Prostate gland (tissue), 2 donors: Measurements from ENCODE around the gene STIM1. TPM values are rescaled to one million over a fixed set of nuclear protein-coding genes. Genes with fewer than 3 reads are reported as not detected.

Experiments used
- DNase-seq: peaks from one replicate; pipeline ENCODE4 v3.0.0-alpha.2; 2019; ENCODE audit warnings: low spot score
- H3K27ac ChIP-seq, 2 donors: fragments of 200-600 bp; sonication (generic); 2 replicates each; pipeline ENCODE4 v1.5.1; 2017 to 2019
- H3K27me3 ChIP-seq: fragments of 200-600 bp; sonication (generic); replicated peaks from 2 replicates; pipeline ENCODE4 v1.5.1; 2019; ENCODE audit not compliant: insufficient read depth
- H3K36me3 ChIP-seq, 2 donors: fragments of 200-600 bp; sonication (generic); 1 replicate in 1 of 2; 2 replicates in 1 of 2; pipeline versions ENCODE4 v1.5.1 to v1.8.1; 2017 to 2019
- H3K4me1 ChIP-seq: fragments of 200-600 bp; sonication (generic); replicated peaks from 2 replicates; pipeline ENCODE4 v1.5.1; 2019
- H3K4me3 ChIP-seq, 2 donors: fragments of 200-600 bp; sonication (generic); 2 replicates each; pipeline ENCODE4 v1.5.1; 2017 to 2019
- H3K9me3 ChIP-seq: fragments of 200-600 bp; sonication (generic); 2 replicates; pipeline ENCODE4 v1.5.1; 2017
- POLR2A ChIP-seq: fragments of 450-650 bp; IDR thresholded peaks from one replicate; pipeline ENCODE4 v1.6.1; 2016; ENCODE audit warnings: antibody characterized with exemption, mild to moderate bottlenecking
- POLR2AphosphoS5 ChIP-seq: sonication (generic); formaldehyde crosslinking; IDR thresholded peaks from one replicate; pipeline ENCODE4 v1.6.1; 2017; ENCODE audit warnings: antibody characterized with exemption
- WGBS: methylation state at CpG from one replicate; pipeline ENCODE4 v1.1.5; 2018; 5-methylcytosine and 5-hydroxymethylcytosine counted together
- intact Hi-C: fragments of 100-400 bp; cut with DNase I; formaldehyde crosslinking; loops from one replicate; pipeline ENCODE4 v1.14.2; 2022
- total RNA-seq, 2 donors: library from RNA; depleted of rRNA; stranded (reverse); fragments of >200 nt; gene quantifications; one replicate each; pipeline ENCODE4 v1.1.0, GENCODE V29; 2016
- TF ChIP-seq, protein P1 (sequence below), 4 experiments: fragments of 200-600 bp in 2 of 4; fragments of 450-650 bp in 2 of 4; sonication (generic) in 2 of 4; IDR thresholded peaks; 1 replicate in 3 of 4; 2 replicates in 1 of 4; pipeline ENCODE4 v1.5.1; 2016 to 2019; ENCODE audit warnings: antibody characterized with exemption in 4 of 4, mild to moderate bottlenecking in 2 of 4, moderate library complexity in 2 of 4

Gene STIM1
- total RNA-seq, 2 donors from 2014 or later: 34.1 to 65.0 TPM

DNA sequence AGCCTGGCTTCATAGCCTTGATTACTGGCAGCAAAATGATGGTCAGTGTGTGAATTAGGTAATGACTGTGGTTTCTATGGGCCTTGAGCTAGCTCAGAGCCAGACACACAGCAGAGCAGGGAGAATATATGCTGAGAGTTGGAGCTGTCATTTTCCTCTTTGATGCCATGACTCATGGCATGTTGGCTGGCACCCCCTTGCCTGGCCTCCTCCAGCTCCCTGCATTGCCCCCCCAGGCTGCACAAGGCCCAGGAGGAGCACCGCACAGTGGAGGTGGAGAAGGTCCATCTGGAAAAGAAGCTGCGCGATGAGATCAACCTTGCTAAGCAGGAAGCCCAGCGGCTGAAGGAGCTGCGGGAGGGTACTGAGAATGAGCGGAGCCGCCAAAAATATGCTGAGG lies 218.8 kb downstream of the STIM1 start:
- no peak overlapping the region for H3K4me3 ChIP-seq
- no peak for DNase-seq
- H3K27me3 ChIP-seq: no peaks in the 10 kb centered on the region
- H3K36me3 ChIP-seq: no peaks in the 10 kb centered on the region
- intact Hi-C loops: loop anchor here (5.0 kb wide), 1 partner anchor 132 kb away; no protein-coding TSS in a partner anchor
- no peaks in the 10 kb centered on the region for H3K4me1 ChIP-seq
- TF ChIP-seq POLR2A (no peak), POLR2AphosphoS5 (no peak)
- TF ChIP-seq, protein P1, sequence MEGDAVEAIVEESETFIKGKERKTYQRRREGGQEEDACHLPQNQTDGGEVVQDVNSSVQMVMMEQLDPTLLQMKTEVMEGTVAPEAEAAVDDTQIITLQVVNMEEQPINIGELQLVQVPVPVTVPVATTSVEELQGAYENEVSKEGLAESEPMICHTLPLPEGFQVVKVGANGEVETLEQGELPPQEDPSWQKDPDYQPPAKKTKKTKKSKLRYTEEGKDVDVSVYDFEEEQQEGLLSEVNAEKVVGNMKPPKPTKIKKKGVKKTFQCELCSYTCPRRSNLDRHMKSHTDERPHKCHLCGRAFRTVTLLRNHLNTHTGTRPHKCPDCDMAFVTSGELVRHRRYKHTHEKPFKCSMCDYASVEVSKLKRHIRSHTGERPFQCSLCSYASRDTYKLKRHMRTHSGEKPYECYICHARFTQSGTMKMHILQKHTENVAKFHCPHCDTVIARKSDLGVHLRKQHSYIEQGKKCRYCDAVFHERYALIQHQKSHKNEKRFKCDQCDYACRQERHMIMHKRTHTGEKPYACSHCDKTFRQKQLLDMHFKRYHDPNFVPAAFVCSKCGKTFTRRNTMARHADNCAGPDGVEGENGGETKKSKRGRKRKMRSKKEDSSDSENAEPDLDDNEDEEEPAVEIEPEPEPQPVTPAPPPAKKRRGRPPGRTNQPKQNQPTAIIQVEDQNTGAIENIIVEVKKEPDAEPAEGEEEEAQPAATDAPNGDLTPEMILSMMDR (IDR thresholded peaks at IDR 0.05): no peak
- no peak overlapping the region for H3K27ac ChIP-seq
- WGBS: 82% methylated on average over 7 of the region's 7 CpGs
- H3K9me3 ChIP-seq: no peaks in the 10 kb centered on the region

DNA sequence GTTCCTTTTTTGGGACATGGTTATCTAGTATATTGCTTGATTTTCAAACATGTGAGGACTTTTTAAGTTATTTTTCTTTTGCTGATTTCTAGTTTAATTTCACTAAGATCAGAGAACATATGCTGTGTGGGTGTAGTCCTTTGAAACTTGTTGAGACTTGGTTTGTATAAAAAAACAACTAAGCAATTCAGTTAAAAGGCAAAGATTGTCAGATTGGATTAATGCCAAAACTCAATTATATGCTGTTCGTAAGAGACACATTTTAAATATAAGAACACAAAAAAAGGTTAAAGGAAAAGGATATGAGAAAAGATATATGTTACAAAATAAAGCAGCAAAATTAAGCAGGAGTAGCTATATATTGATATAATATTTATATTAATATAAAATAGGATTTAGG lies 221.3 kb downstream of the STIM1 start:
- 48% methylated on average over 1 of the region's 1 CpG for WGBS
- H3K4me3 ChIP-seq: no peak overlapping the region
- no peaks in the 10 kb centered on the region for H3K36me3 ChIP-seq
- H3K9me3 ChIP-seq: no peaks in the 10 kb centered on the region
- TF ChIP-seq POLR2AphosphoS5 (no peak), POLR2A (no peak)
- TF ChIP-seq, protein P1 (IDR thresholded peaks at IDR 0.05): no peak
- H3K27ac ChIP-seq: no peak overlapping the region
- intact Hi-C loops: no loop called here
- H3K4me1 ChIP-seq: no peaks in the 10 kb centered on the region
- H3K27me3 ChIP-seq: no peaks in the 10 kb centered on the region
- no peak for DNase-seq

DNA sequence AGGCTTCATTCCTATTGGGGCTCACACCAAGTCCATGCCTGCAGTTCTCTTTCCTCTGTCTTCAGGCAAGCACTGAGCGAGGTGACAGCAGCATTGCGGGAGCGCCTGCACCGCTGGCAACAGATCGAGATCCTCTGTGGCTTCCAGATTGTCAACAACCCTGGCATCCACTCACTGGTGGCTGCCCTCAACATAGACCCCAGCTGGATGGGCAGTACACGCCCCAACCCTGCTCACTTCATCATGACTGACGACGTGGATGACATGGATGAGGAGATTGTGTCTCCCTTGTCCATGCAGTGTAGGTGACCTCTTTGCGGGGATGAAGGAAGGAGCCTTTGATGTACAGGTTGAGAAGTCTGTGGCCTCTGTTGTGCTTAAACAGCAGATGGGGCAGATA lies 227.7 kb downstream of the STIM1 start:
- Histone ChIP-seq H3K27ac (no peak overlapping the region), H3K4me3 (no peak overlapping the region), H3K9me3 (no peaks in the 10 kb centered on the region), H3K27me3 (no peaks in the 10 kb centered on the region), H3K4me1 (no peaks in the 10 kb centered on the region), H3K36me3 (peaks cover 0 to 4% of the 10 kb centered on the region in 2 donors)
- no peak for TF ChIP-seq POLR2AphosphoS5
- no peak for TF ChIP-seq POLR2A
- TF ChIP-seq, protein P1 (IDR thresholded peaks at IDR 0.05): no peak
- 77% methylated on average over 9 of the region's 9 CpGs for WGBS
- intact Hi-C loops: no loop called here
- no peak for DNase-seq

DNA sequence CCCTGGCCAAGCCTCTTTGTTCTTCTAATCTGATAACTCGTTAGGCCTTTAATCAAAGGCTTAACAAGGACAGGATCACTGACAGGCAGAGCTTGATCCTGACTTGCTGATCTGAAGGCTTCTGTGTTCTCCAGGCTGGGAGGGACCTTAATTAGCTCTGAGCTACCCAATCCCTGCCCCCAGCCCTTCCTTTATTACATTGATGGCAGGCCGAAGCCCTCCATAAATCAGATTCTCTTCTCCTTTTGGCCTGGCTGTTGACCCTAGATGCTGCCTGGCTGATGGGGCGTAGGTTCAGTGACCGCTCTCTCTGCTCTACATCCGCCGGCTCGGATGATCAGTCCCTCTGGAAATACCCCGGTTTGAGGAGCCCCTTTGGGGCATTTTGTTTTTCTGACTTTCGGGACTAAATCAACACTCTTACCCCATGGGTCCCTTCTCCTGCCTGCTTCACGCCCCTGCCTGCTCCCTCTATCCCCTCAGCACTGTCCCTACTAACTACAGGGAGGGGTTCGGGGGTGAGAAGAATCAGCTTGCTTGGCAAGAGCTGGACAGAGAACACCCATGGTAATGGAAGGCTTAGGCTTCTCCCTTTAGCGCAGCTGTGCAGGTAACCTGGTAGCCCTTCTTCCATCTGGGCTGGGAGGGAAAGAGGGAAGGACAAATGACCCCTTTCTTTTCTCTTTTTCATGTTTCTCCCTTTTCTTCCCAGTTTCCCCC lies 229.1 kb downstream of the STIM1 start:
- no peak overlapping the region for H3K4me3 ChIP-seq
- H3K36me3 ChIP-seq: peaks cover 0 to 4% of the 10 kb centered on the region in 2 donors
- no peaks in the 10 kb centered on the region for H3K4me1 ChIP-seq
- DNase-seq: no peak
- intact Hi-C loops: no loop called here
- H3K9me3 ChIP-seq: no peaks in the 10 kb centered on the region
- TF ChIP-seq, protein P1 (IDR thresholded peaks at IDR 0.05): no peak
- TF ChIP-seq POLR2A (no peak), POLR2AphosphoS5 (no peak)
- WGBS: 76% methylated on average over 12 of the region's 12 CpGs
- H3K27ac ChIP-seq: no peak overlapping the region
- H3K27me3 ChIP-seq: no peaks in the 10 kb centered on the region

DNA sequence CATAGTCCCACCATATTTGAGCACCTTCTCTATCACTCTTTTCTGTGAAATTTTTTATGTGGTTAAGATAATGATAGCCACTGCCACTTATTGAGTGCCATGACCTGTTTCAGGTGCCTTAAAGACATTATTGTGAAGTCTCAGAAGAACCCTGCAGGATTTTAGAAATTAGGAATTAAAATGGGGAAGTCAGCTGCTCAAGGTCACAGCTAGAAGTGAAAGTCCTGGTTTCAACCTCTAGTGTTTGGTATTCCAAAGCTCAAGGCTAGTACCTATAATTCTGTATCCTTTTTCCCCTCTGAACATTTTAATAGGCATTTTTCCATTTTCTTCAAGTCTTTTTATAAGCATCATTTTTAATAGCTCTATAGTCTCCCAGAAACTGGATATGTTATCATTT lies 230.1 kb downstream of the STIM1 start:
- Histone ChIP-seq H3K4me3 (no peak overlapping the region), H3K27me3 (no peaks in the 10 kb centered on the region), H3K4me1 (no peaks in the 10 kb centered on the region), H3K27ac (no peak overlapping the region), H3K9me3 (no peaks in the 10 kb centered on the region), H3K36me3 (peaks cover 0 to 4% of the 10 kb centered on the region in 2 donors)
- intact Hi-C loops: no loop called here
- no peak for DNase-seq
- TF ChIP-seq POLR2AphosphoS5: no peak
- TF ChIP-seq POLR2A: no peak
- TF ChIP-seq, protein P1 (IDR thresholded peaks at IDR 0.05): no peak
